Heart left ventricle (tissue), 13 donors: ENCODE results near the gene PPP2R2D.

ENCODE experiments used
- CTCF ChIP-seq, 12 donors: fragments of 200-600 bp; sonication (generic) in 4 of 12; IDR thresholded peaks; one replicate each; pipeline versions ENCODE4 v1.5.0 to v1.8.0; 2018 to 2022; ENCODE audit warnings: antibody characterized with exemption in 12 of 12, mild to moderate bottlenecking in 5 of 12
- POLR2A ChIP-seq, 2 donors: fragments of 450-650 bp; IDR thresholded peaks; one replicate each; pipeline ENCODE4 v1.6.1; 2017; ENCODE audit warnings: antibody characterized with exemption in 2 of 2, mild to moderate bottlenecking in 2 of 2, moderate library complexity in 2 of 2
- donor health status: ischemic (EF 13 %, LVEDD 7.1; RV severe dilation, severe dysfunction).
- donor health status: DM: no; HTN: yes; CAD: no.
- donor health status: DM: no; HTN: no; CAD: no.
- donor health status: ischemic (EF 25% LVEDD 6.9; RV normal size, moderate dysfunction).
- donor health status: ischemic (EF 25% LVEDD 5.7; RV mildly dilated, moderate dysfunction).
- donor health status: ischemic (EF 35%, LVEDD 5.7; RV mildly dilated, moderate dysfunction).
- donor health status: nonischemic (EF 11% LVEDD 7.7; RV severe dilation, severe dysfunction).
- donor health status: DM: yes; HTN: yes; CAD: no.
- donor health status: PGD.
- donor health status: ischemic (EF 29% LVEDD 5.4; RV normal size, mild dysfunction).
- donor health status: nonischemic (EF 23%, LVEDD 6.1; RV moderate dilation, normal function).

GRCh38 chr10:132007681-132008080 lies 106.9 kb downstream of the PPP2R2D start:
- no peak for TF ChIP-seq CTCF (IDR thresholded peaks at IDR 0.05)
- TF ChIP-seq POLR2A (IDR thresholded peaks at IDR 0.05): no peak
